Islet of Langerhans (tissue), 1 donor: ENCODE results near the gene NFATC2.

ENCODE experiments used
- FAIRE-seq: peaks from one replicate; lab custom pipeline; 2011; peaks lifted over from hg19 to GRCh38; lab: Jason Lieb, UNC

Gene NFATC2

GRCh38 chr20:51388756-51389542 lies 153.6 kb downstream of the NFATC2 start:
- FAIRE-seq: no peak

DNA sequence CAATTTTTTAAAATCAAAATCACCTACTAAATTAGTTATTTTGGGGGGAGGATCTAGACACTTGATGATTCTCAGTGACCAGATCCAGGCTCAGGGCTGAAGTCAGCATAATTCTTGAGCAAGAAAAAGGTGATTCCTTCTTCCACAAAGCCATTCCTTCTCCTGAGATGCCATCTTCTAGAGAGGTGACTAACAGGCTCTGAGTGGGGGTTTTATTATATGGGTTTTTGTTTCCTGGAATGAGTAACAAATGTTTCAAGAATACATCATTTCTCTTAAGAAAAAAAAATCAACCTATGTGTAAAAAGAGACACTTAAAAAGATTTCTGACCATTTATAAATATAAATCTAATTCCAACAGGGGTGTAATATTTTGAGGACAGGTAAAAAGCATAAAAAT lies 154.3 kb downstream of the NFATC2 start:
- no peak for FAIRE-seq

DNA sequence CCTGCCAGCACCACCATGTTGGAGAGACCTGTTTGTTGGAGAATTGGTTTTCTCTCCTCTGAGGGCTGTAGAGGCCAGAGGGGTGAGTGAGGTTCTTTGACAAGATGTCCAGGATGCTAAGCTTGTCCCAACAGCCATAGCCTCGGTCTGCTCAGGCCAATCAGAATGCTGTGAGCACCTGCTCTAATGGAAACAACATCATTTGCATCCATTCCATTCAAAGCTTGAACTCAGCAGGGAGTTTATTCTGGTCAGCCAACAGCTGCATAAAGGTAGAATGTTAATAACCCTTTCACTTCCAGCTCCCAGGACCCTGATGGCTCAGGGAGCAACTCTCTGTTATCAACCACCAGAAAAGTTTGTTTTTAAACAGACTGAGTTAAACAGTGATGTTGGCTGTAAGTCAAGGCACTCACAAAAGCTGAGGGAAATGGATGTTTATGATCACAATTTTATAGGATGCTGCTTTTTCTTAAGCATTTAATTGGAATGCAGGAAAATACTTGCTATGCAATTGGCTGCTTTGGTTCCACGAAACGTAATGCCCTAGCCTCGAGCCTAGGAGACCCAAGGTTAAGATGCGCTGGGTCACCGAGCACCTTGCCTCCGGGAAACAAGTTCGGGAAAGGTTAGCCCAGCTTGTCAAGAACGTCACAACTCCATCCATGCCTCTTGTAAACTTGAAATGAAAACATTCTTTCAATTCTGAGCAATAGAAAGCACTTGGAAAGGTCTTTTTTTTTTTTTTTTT lies 155.2 kb downstream of the NFATC2 start:
- no peak for FAIRE-seq

GRCh38 chr20:51386586-51386985 lies 155.9 kb downstream of the NFATC2 start:
- FAIRE-seq: no peak

DNA sequence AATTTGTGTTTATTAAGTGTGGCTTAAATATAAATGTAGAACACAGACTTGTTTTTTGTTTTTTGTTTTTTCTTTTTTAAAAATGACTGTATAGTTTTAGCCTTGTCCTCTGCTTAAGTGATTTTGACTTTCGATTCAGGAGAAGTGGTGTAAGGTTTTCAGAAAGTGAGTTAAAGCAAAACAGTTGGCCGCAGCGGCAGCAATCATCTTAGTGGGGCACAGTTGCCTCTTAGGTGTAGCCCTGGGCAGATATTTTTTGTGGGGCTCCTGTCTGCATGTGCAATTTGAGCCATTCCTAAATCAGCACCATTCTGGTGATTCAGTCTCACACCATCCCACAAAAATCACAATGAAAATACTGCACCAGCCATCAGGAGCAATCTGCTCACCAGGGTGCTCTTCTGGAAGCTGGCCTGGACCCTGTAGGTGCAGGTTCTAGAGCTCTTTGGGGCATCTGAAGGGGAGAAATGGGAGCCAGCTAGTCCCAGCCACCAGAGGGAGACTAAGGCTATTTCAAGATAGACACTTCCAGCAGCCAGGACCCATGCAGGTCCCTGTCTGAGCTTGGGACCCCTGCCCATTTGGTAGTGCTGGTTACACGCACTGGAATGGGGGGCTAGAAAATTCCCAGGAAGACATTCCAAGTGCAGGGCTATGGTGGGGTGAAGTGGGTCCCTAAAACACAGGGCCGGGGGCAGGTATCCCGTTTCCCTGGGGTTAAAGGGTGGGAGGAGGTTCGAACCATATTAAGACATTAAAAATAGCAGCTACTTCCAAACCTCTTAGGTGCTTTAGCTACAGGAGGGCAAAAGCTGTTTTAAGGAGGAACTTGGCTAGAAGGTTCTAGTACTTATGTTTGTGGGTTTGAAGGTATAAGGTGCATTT lies 156.6 kb downstream of the NFATC2 start:
- no peak for FAIRE-seq

DNA sequence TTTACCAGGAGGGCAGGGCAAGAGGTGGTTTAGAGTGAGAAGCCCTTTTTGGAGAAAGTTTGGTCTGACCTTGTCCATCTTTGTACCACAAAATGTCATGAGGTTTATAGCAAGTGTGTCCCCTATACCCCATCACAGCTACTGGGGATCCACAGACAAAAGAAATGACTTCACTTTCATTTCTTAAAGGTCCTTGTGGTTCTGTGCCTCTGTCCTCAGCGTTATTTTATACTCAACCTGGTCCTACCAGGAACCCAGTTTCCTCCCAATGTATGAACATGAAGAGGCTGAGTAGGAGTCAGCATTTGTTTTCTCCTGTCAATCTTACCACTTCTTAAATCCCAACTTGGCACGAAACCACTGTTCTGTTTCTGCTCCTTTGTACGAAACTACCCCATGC lies 157.6 kb downstream of the NFATC2 start:
- no peak for FAIRE-seq

DNA sequence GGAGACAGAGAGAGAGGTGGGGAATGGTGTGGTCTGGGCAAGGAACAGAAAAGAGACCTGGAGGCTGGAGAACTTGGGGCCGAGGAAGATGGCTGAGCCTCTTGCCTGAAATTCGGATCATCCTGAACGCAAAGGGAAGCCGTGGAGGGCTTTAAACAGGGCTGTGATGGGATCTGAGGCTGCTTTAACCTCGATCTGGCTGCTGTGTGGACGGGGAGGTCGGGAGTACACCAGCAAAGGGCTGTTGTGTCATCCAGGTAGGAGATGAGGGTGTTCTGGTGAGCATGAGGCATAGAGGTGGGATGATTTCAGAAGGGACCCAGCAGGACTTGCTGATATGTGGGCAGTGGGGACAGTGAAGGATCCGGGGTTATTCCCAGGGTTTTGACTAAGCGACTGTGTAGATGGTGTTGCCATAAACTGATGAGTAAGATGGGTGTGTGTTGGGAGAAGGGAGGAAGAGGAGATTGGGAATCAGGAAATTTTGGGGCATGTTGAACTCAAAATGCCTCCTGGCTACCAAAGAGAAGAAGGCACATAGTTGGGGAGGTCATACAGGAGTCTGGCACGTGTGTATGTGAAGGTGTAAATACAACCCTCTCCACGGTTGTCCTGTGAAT lies 158.5 kb downstream of the NFATC2 start:
- no peak for FAIRE-seq

GRCh38 chr20:51382986-51383821 lies 159.3 kb downstream of the NFATC2 start:
- FAIRE-seq: no peak

GRCh38 chr20:51382111-51382985 lies 160.2 kb downstream of the NFATC2 start:
- FAIRE-seq: no peak

DNA sequence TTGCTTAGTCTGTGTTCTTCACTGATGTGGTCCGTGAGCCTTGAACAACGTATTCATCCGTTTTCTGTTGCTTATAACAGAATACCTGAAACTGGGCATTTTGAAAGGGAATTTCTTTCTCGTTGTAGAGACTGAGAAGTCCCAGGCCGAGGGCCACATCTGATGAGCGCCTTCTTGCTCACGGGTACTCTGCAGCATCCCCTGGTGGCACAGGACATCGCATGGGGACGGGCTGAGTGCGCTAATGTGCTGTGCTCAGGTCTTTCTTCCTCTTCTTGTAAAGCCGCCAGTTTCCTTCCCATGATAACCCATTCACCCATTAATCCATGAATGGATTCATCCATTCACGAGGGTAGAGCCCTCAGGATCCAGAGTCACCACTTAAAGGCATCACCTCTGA lies 161.0 kb downstream of the NFATC2 start:
- no peak for FAIRE-seq

- FAIRE-seq: no peak
Measured at GRCh38 chr20:51380401-51381385, 161.8 kb downstream of the NFATC2 start.

DNA sequence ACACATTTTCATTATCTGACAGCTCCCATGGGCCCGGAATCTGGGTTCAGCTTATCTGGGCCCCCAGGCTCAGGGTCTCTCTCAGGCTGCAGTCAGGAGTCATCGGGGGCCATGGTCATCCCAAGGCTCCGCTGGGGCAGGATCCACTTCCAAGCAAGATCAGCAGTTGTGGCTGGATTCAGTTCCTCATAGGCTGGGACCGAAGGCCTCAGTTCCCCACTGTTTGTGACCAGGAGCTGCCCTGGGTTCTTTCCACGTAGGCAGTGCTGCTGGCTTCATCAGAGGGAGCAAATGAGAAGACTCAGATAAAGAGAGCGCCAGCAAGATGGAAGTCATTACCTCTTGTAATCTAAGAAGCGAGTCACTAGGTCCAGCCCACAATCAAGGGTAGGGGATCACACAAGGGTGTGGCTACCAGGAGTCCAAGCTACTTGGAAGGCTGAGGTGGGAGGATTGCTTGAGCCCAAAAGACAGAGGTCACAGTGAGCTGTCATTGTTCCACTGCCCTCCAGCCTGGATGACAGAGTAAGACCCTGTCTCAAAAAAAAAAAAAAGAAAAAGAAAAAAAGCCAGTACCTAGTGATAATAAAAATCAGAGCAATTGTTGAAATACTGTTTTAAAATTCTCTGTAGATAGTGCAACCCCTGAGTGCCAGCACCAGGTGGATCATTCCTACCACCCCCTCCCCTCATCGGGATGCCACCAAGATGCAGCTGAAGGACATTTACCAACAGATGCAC lies 162.7 kb downstream of the NFATC2 start:
- no peak for FAIRE-seq

DNA sequence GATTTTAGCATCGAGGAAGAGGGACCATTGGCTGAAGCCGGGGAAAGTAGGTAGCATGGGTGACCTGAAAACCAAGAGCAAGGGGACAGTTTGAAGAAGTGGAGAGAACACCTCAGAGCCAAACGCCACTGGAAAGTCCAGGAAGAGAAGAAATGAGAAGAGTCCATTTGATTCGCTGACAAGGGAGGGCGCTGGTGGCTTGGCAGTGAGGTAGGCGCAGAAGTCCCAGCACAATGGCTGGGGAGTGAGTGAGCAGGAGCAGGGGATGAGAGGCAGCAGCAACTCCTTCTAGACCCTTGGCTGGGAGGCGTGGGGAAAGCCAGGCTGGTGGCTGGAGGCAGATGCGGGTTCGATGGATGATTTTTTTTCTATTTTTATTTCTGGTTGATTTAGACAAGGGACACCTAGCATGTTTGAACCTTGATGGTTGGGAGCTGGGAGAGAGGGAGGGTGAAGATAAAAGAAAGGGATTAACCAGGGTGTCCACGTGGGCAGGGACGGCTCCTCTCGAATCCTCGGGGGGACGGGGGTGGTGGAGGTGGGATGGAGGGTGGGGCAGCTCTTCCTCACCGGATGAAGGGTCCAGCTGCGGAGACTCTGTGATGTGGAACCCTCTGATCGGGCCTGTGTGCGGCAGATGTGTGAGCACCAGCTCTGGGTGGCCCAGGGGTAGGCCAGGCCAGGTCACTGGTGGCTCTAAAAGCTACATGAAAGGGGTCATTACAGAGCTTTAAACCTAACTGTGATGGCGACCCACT lies 164.2 kb downstream of the NFATC2 start:
- FAIRE-seq: no peak

- no peak for FAIRE-seq
Measured at GRCh38 chr20:51377132-51377531, 165.4 kb downstream of the NFATC2 start.

DNA sequence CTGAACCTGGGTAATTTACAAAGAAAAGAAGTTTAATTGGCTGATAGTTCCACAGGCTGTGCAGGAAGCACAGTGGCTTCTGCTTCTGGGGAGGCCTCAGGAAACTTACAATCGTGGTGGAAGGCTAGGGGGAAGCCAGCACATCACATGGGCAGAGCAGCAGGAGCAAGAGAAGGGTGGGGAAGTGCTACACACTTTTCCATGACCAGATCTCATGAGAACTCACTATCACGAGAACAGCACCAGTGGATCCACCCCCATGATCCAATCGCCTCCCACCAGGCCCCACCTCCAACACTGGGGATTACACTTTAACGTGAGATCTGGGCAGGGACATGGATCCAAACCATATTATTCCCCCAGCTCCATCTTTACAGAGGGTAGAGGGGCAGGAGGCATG lies 166.4 kb downstream of the NFATC2 start:
- no peak for FAIRE-seq

GRCh38 chr20:51375561-51375960 lies 167.0 kb downstream of the NFATC2 start:
- FAIRE-seq: no peak

- FAIRE-seq: no peak
Measured at GRCh38 chr20:51374961-51375360, 167.6 kb downstream of the NFATC2 start.

DNA sequence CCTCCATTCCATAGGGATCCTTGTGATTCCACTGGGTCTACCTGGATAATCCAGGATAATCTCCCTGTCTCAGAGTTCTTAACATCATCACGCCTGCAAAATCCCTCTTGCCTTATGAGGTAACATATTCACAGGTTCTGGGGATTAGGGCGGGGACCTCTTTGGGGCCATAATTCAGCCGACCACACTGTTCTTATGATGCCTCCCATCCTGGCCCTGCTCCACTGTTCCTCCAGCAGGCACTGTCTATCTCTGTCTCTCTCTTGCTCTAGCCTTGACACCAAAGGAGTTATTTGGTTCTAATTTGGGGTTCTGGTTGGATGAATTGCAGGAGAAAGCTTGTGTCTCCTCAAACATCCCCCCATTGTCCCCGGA lies 168.1 kb downstream of the NFATC2 start:
- no peak for FAIRE-seq
